Right lobe of liver (tissue), 6 donors: ENCODE data around the gene GOLGA6L2. TPM values are rescaled to one million over a fixed set of nuclear protein-coding genes. Genes with fewer than 3 reads are reported as not detected.

Source experiments
- ATAC-seq, 4 donors: fragments of 200-7000 bp; cut with Tn5 transposase; one replicate each; pipeline ENCODE4 v1.9.1; 2020; ENCODE audit warnings: mild to moderate bottlenecking in 4 of 4, moderate library complexity in 4 of 4
- DNase-seq, 3 donors: peaks; one replicate each; pipeline ENCODE4 v3.0.0-alpha.2; 2020
- H3K27ac ChIP-seq, 3 donors: fragments of 200-600 bp; one replicate each; pipeline ENCODE4 v1.8.0; 2022
- H3K27me3 ChIP-seq, 2 donors: fragments of 200-600 bp; one replicate each; pipeline ENCODE4 v1.8.0; 2022
- H3K36me3 ChIP-seq, 4 donors: fragments of 200-600 bp; sonication (generic) in 1 of 4; one replicate each; pipeline versions ENCODE4 v1.5.1 to v1.8.0; 2017 to 2022; ENCODE audit warnings: control low read depth in 1 of 4
- H3K4me1 ChIP-seq, 4 donors: fragments of 200-600 bp; sonication (generic) in 1 of 4; one replicate each; pipeline versions ENCODE4 v1.5.1 to v1.8.0; 2017 to 2022; ENCODE audit warnings: control low read depth in 1 of 4
- H3K4me3 ChIP-seq, 3 donors: fragments of 200-600 bp; one replicate each; pipeline ENCODE4 v1.8.0; 2022
- H3K9me3 ChIP-seq, 4 donors: fragments of 200-600 bp; sonication (generic) in 1 of 4; one replicate each; pipeline versions ENCODE4 v1.5.1 to v1.8.0; 2017 to 2022; ENCODE audit warnings: control low read depth in 1 of 4
- CTCF ChIP-seq, 4 donors: fragments of 200-600 bp in 3 of 4; fragments of 450-650 bp in 1 of 4; IDR thresholded peaks; one replicate each; pipeline versions ENCODE4 v1.5.1 to v1.8.0; 2016 to 2022; ENCODE audit warnings: antibody characterized with exemption in 4 of 4, mild to moderate bottlenecking in 2 of 4
- POLR2A ChIP-seq: fragments of 450-650 bp; IDR thresholded peaks from one replicate; pipeline ENCODE4 v1.6.1; 2017; ENCODE audit warnings: antibody characterized with exemption, mild to moderate bottlenecking
- WGBS: methylation state at CpG from one replicate; pipeline ENCODE4 v1.1.6; 2018; ENCODE audit warnings: low coverage, low lambda C conversion rate; ENCODE audit not compliant: insufficient coverage; ENCODE audit errors: missing lambda C conversion rate; 5-methylcytosine and 5-hydroxymethylcytosine counted together
- intact Hi-C, 2 donors: fragments of 100-400 bp; cut with DNase I; formaldehyde crosslinking; loops; one replicate each; pipeline versions ENCODE4 v1.11.2 to v1.14.1; 2022
- total RNA-seq, 6 experiments: library from RNA; depleted of rRNA in 2 of 6; stranded (reverse); fragments of >200 nt in 2 of 6; fragmentation: NEBNext Ultra II Directional in 3 of 6; extraction: Animal tissue kit (Norgen Biotek cat#: 25700) in 3 of 6; gene quantifications; one replicate each; pipeline versions ENCODE4 v1.1.0 to v1.2.4, GENCODE V29; 2016 to 2023
- donor health status: DM: no; HTN: yes; CAD: no.
- donor health status: DM: no; HTN: no; CAD: no.
- donor health status: DM: no; HTN: no; CAD: no.
- donor health status: DM: no; HTN: yes; CAD: no.
- donor health status: DM: no; HTN: yes; CAD: no.

Gene GOLGA6L2
- total RNA-seq, 6 experiments from 2014 or later: not detected

- no peaks in the 10 kb centered on the region for H3K9me3 ChIP-seq
- WGBS: 75% methylated on average over 1 of the region's 1 CpG
- no peak for DNase-seq
- no peak for ATAC-seq
- H3K36me3 ChIP-seq: no peaks in the 10 kb centered on the region
- H3K27ac ChIP-seq: no peak overlapping the region
- H3K4me1 ChIP-seq: no peaks in the 10 kb centered on the region
- no peak overlapping the region for H3K4me3 ChIP-seq
- TF ChIP-seq CTCF (IDR thresholded peaks at IDR 0.05) (no peak), POLR2A (no peak)
- intact Hi-C loops: no loop called here
- no peaks in the 10 kb centered on the region for H3K27me3 ChIP-seq
Observed at GRCh38 chr15:23482228-23482627, 35.2 kb upstream of the GOLGA6L2 start.

- no peak for ATAC-seq
- no peaks in the 10 kb centered on the region for H3K4me1 ChIP-seq
- intact Hi-C loops: no loop called here
- no peak overlapping the region for H3K27ac ChIP-seq
- H3K36me3 ChIP-seq: no peaks in the 10 kb centered on the region
- 72% methylated on average over 6 of the region's 6 CpGs for WGBS
- H3K4me3 ChIP-seq: no peak overlapping the region
- H3K27me3 ChIP-seq: no peaks in the 10 kb centered on the region
- H3K9me3 ChIP-seq: no peaks in the 10 kb centered on the region
- no peak for DNase-seq
- TF ChIP-seq POLR2A: no peak
- no peak for TF ChIP-seq CTCF (IDR thresholded peaks at IDR 0.05)
Observed at GRCh38 chr15:23477920-23478319, 30.9 kb upstream of the GOLGA6L2 start.

- no peak overlapping the region for H3K4me3 ChIP-seq
- DNase-seq (no peak), ATAC-seq (no peak)
- WGBS: 65% methylated on average over 3 of the region's 3 CpGs
- no peaks in the 10 kb centered on the region for H3K27me3 ChIP-seq
- H3K9me3 ChIP-seq: no peaks in the 10 kb centered on the region
- H3K4me1 ChIP-seq: no peaks in the 10 kb centered on the region
- intact Hi-C loops: no loop called here
- TF ChIP-seq CTCF (IDR thresholded peaks at IDR 0.05) (no peak), POLR2A (no peak)
- H3K27ac ChIP-seq: no peak overlapping the region
- H3K36me3 ChIP-seq: no peaks in the 10 kb centered on the region
Observed at GRCh38 chr15:23472678-23473077, 25.6 kb upstream of the GOLGA6L2 start.

GRCh38 chr15:23472033-23472432 is 25.0 kb upstream of the GOLGA6L2 start:
- no peak for ATAC-seq
- 18% methylated on average over 1 of the region's 1 CpG for WGBS
- intact Hi-C loops: no loop called here
- Histone ChIP-seq H3K9me3 (no peaks in the 10 kb centered on the region), H3K4me1 (no peaks in the 10 kb centered on the region), H3K4me3 (no peak overlapping the region), H3K27me3 (no peaks in the 10 kb centered on the region), H3K27ac (no peak overlapping the region), H3K36me3 (no peaks in the 10 kb centered on the region)
- no peak for DNase-seq
- no peak for TF ChIP-seq CTCF (IDR thresholded peaks at IDR 0.05)
- TF ChIP-seq POLR2A: no peak

- intact Hi-C loops: no loop called here
- peak in 3 of 4 donors; percentile 47 to 67 (median 52) for ATAC-seq
Observed at GRCh38 chr15:23467110-23467600, 20.1 kb upstream of the GOLGA6L2 start.

More at GRCh38 chr15:23467110-23467600, 20.1 kb upstream of the GOLGA6L2 start:
- no peak for DNase-seq
- TF ChIP-seq POLR2A (no peak), CTCF (IDR thresholded peaks at IDR 0.05) (peak; percentile 31 to 43 (median 36))
- H3K27ac ChIP-seq: no peak overlapping the region
- no peak overlapping the region for H3K4me3 ChIP-seq
- H3K4me1 ChIP-seq: no peaks in the 10 kb centered on the region
- H3K27me3 ChIP-seq: no peaks in the 10 kb centered on the region
- no peaks in the 10 kb centered on the region for H3K9me3 ChIP-seq
- no peaks in the 10 kb centered on the region for H3K36me3 ChIP-seq
- WGBS: 51% methylated on average over 3 of the region's 3 CpGs
